Cardiac muscle cell (in vitro differentiated cells and primary cell): Measurements from ENCODE around the gene FKRP. TPM values are rescaled to one million over a fixed set of nuclear protein-coding genes. Genes with fewer than 3 reads are reported as not detected.

Experiments
- DNase-seq, 2 donors: peaks; one replicate each; pipeline versions ENCODE4 v3.0.0 to v3.0.0-alpha.2; 2010 to 2017; ENCODE audit warnings: low read depth in 1 of 2, low spot score in 1 of 2
- H3K27ac ChIP-seq: fragments of 200-600 bp; sonication (generic); 2 replicates; pipeline ENCODE4 v1.5.1; 2016
- H3K27me3 ChIP-seq: fragments of 200-600 bp; sonication (generic); 2 replicates; pipeline ENCODE4 v1.6.0; 2016; ENCODE audit warnings: control low read depth
- H3K36me3 ChIP-seq: fragments of 200-600 bp; sonication (generic); 2 replicates; pipeline ENCODE4 v1.5.1; 2016; ENCODE audit warnings: control low read depth
- H3K4me1 ChIP-seq: fragments of 200-600 bp; sonication (generic); 2 replicates; pipeline ENCODE4 v1.8.1; 2017; ENCODE audit warnings: low read depth, mild to moderate bottlenecking, mixed run types
- H3K4me3 ChIP-seq: fragments of 200-600 bp; sonication (generic); 2 replicates; pipeline ENCODE4 v1.5.1; 2016; ENCODE audit warnings: mild to moderate bottlenecking
- H3K9me3 ChIP-seq: fragments of 200-600 bp; sonication (generic); 2 replicates; pipeline ENCODE4 v1.5.1; 2017; ENCODE audit warnings: low read depth, mild to moderate bottlenecking, control low read depth
- CTCF ChIP-seq: IDR thresholded peaks from 2 replicates; pipeline ENCODE4 v1.5.1; 2012; ENCODE audit warnings: low read depth, mild to moderate bottlenecking, low read length
- polyA plus RNA-seq: library from polyadenylated mRNA; unstranded; fragments of >200 nt; fragmentation: Nextera tagmentation; extraction: Ambion mirVana; gene quantifications from 2 replicates; pipeline ENCODE4 v1.2.1, GENCODE V29; 2016
- total RNA-seq: library from RNA; depleted of rRNA; stranded (reverse); fragments of >200 nt; gene quantifications from 2 replicates; pipeline ENCODE4 v1.2.3, GENCODE V29; 2016

The FKRP gene
- total and polyA plus RNA-seq, 2 experiments from 2014 or later, result 20.4 to 50.3 TPM

DNA sequence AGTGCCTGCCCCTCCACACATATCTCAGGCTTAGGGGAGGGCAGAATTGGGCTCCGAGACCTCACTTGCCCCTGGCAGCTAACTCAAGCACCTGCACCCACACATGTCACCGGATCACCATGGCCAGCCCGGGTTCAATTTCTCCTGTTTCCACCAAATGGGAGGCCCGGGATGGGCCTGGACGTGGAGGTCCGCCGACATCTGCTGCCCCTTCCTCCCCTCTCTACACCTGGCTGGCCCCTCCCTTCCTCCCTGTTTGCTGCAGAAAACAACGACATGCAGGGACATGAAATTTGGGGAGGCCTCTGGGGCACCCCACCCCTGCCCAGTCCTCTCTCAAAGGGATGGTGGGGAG, 30.3 kb upstream of the FKRP start:
- DNase-seq, result no peak
- TF ChIP-seq CTCF, result no peak

GRCh38 chr19:46715975-46716671, 29.7 kb upstream of the FKRP start:
- Histone ChIP-seq H3K27ac (peak overlapping the region; percentile 37), H3K4me1 (peaks cover 12% of the 10 kb centered on the region), H3K9me3 (no peaks in the 10 kb centered on the region), H3K4me3 (peak overlapping the region; percentile 96), H3K27me3 (no peaks in the 10 kb centered on the region), H3K36me3 (peaks cover 3% of the 10 kb centered on the region)
- DNase-seq, result peak; percentile 20 to 61
- no peak for TF ChIP-seq CTCF

More for the DNA sequence above, 30.3 kb upstream of the FKRP start:
- H3K4me3 ChIP-seq, result peak overlapping the region; percentile 96
- no peaks in the 10 kb centered on the region for H3K9me3 ChIP-seq
- peaks cover 3% of the 10 kb centered on the region for H3K36me3 ChIP-seq
- no peaks in the 10 kb centered on the region for H3K27me3 ChIP-seq
- peaks cover 12% of the 10 kb centered on the region for H3K4me1 ChIP-seq
- no peak overlapping the region for H3K27ac ChIP-seq

DNA sequence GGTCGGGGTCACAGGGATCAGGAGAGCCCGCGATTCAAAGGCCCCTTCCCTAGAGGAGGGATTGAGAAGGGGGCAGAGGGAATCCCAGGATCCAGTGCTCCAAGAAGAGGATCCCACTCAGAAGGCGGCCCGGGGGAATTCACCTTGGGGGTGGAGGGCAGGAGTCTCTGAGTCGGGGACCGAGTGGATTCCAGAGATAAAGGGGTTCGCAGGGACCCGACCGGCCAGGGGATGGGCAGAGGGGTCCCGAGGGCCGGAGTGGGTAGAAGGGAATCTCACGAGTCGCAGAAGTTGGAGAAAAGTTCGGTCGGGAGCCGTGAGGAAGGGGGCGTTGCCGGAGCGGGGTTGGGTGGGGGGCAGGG, 29.2 kb upstream of the FKRP start:
- Histone ChIP-seq H3K27ac (peak overlapping the region; percentile 37), H3K4me3 (peak overlapping the region; percentile 96), H3K4me1 (peaks cover 12% of the 10 kb centered on the region), H3K9me3 (no peaks in the 10 kb centered on the region), H3K27me3 (no peaks in the 10 kb centered on the region), H3K36me3 (peaks cover 8% of the 10 kb centered on the region)
- no peak for TF ChIP-seq CTCF
- peak in 1 of 2 donors; percentile 33 for DNase-seq

DNA sequence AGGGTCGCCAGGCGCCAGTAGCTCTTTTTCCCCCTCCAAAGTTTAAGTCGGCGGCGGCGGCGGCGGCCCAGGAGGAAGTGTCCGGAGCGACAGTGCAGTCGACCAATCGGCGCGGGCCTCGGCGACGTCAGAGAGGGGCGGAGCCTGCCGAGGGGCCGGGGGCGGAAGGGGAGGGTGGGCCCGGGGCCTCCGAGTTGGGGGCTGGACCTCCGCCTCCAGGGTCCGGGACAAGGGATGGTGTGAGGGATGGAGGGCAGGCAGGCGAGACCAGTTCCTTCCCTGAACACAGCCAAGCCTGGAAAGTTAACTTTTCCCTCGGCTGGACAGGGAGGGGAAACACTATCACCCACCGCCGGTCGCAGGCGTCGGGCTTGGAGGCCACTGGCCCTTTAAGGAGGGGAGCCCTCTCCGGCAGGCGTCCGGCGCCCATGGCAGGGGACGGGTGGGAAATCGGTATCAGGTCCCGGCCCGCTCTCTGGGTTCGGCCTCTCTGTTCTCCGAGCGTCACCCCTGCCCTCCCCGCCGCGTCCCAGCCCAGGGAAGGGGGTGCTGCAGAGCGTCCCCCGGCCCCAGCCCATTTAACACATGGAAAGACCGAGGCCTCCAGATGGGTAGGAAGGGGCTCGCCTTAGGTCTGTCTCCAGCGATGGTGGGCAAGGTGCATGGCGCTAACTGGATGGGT, 28.7 kb upstream of the FKRP start, which contains the start of gene PRKD2:
PRKD2 (minus strand) TSS at position 81 of the 682 bp plus-strand sequence. CDS start 744 bp downstream, outside the sequence.
- H3K36me3 ChIP-seq, result peaks cover 13% of the 10 kb centered on the region
- H3K27me3 ChIP-seq, result no peaks in the 10 kb centered on the region
- no peak for TF ChIP-seq CTCF
- H3K4me3 ChIP-seq, result peak within 1 kb of the TSS; percentile 96
- peak; percentile 87 to 89 for DNase-seq
- peaks cover 12% of the 10 kb centered on the region for H3K4me1 ChIP-seq
- no peaks in the 10 kb centered on the region for H3K9me3 ChIP-seq
- peak within 1 kb of the TSS; percentile 37 for H3K27ac ChIP-seq

- Histone ChIP-seq H3K4me1 (peaks cover 12% of the 10 kb centered on the region), H3K9me3 (no peaks in the 10 kb centered on the region), H3K27me3 (no peaks in the 10 kb centered on the region), H3K36me3 (peaks cover 19% of the 10 kb centered on the region), H3K4me3 (peak overlapping the region; percentile 96), H3K27ac (peak overlapping the region; percentile 37)
- no peak for TF ChIP-seq CTCF
- DNase-seq, result no peak
These were observed 28.1 kb upstream of the FKRP start for GRCh38 chr19:46717716-46718143.
